ENCODE data around the gene CASZ1. TPM values are rescaled to one million over a fixed set of nuclear protein-coding genes. Genes with fewer than 3 reads are reported as not detected.

The CASZ1 gene
- total and polyA plus RNA-seq, 9 of the 15 experiments (the other 6 are each of a cell fraction or from before 2014, with no cell fraction given), result 0.01 to 4.0 (median 0.76) TPM; not detected in 1

DNA sequence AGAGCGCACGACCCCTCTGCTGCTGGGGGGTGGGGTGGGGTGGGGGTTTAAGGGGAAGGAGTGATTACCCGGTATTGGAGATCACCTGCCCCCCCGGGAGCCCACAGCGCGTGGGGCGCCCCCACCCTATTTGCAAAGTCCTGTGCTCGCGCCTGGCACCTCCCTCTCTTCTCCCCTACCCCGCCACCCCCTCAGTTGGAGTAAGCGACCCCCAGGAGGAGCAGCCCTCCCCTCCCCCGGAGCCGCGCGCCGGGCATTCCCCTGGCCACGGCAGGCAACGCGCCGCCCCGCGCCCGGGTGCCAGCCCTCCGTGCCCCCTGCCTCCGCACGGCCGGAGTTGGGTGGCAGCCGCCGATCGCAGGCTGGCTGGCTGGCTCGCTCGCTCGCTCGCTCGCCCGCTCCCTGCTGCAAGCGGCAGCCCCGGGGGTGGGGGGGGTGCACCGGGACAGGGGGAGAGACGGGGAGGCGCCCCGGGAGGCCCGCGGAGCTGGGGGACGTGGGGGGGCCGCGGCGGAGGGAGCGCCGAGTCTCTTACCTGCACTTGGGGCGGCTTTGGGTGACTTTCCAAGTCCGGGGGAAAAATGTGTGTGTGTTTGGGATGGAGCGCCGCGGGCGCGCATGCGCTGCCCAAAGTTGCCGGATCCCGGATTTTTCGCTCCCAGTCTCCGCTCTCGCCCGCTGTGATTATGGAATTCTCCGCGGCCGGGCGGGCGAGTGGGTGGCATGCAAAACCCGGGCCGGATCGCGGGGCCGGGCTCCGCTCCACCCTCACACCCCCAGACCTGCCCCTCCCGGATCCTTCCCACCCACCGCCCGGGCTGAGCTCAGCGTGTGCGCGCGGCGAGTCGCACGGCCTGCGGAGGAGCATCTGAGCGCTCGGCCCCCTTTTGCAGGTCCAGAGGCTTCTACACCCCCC lies at the start of gene CASZ1 (continued):
- TF ChIP-seq TEAD4 (IDR thresholded peaks at IDR 0.05; ENCODE audit: low read length), result peak; percentile 24; the same call in 1 of the 2 replicates
- TF ChIP-seq TEAD4 (CRISPR knock-in tag; IDR thresholded peaks at IDR 0.05; ENCODE audit: borderline replicate concordance), result no peak
- no peak for TF ChIP-seq MAFG (tag; conservative IDR thresholded peaks at IDR 0.05)
- no peak for TF ChIP-seq ZNF408 (CRISPR knock-in tag; IDR thresholded peaks at IDR 0.05; ENCODE audit: low read depth)
- no peak for TF ChIP-seq GATA2 (CRISPR knock-in tag; IDR thresholded peaks at IDR 0.05)
- no peak for TF ChIP-seq EP300 (IDR thresholded peaks at IDR 0.05; ENCODE audit: low read length)
- TF ChIP-seq ZNF274 (IDR thresholded peaks at IDR 0.05; ENCODE audit: borderline replicate concordance, low read depth, low read length), result no peak
- TF ChIP-seq ESRRA (IDR thresholded peaks at IDR 0.05; ENCODE audit: borderline replicate concordance, low read depth), result no peak
- TF ChIP-seq, protein P1, sequence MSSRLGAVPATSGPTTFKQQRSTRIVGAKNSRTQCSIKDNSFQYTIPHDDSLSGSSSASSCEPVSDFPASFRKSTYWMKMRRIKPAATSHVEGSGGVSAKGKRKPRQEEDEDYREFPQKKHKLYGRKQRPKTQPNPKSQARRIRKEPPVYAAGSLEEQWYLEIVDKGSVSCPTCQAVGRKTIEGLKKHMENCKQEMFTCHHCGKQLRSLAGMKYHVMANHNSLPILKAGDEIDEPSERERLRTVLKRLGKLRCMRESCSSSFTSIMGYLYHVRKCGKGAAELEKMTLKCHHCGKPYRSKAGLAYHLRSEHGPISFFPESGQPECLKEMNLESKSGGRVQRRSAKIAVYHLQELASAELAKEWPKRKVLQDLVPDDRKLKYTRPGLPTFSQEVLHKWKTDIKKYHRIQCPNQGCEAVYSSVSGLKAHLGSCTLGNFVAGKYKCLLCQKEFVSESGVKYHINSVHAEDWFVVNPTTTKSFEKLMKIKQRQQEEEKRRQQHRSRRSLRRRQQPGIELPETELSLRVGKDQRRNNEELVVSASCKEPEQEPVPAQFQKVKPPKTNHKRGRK (tag; IDR thresholded peaks at IDR 0.05), result no peak
- no peak for TF ChIP-seq HDAC8 (tag; IDR thresholded peaks at IDR 0.05)
- TF ChIP-seq ZNF830 (CRISPR knock-in tag; IDR thresholded peaks at IDR 0.05), result no peak
- TF ChIP-seq, protein P2, sequence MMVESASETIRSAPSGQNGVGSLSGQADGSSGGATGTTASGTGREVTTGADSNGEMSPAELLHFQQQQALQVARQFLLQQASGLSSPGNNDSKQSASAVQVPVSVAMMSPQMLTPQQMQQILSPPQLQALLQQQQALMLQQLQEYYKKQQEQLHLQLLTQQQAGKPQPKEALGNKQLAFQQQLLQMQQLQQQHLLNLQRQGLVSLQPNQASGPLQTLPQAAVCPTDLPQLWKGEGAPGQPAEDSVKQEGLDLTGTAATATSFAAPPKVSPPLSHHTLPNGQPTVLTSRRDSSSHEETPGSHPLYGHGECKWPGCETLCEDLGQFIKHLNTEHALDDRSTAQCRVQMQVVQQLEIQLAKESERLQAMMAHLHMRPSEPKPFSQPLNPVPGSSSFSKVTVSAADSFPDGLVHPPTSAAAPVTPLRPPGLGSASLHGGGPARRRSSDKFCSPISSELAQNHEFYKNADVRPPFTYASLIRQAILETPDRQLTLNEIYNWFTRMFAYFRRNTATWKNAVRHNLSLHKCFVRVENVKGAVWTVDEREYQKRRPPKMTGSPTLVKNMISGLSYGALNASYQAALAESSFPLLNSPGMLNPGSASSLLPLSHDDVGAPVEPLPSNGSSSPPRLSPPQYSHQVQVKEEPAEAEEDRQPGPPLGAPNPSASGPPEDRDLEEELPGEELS (CRISPR knock-in tag; IDR thresholded peaks at IDR 0.05; ENCODE audit: borderline replicate concordance), result no peak
- no peak for TF ChIP-seq MYBL2 (IDR thresholded peaks at IDR 0.05; ENCODE audit: low read depth)
- no peak for TF ChIP-seq MYBL2 (CRISPR knock-in tag; IDR thresholded peaks at IDR 0.05; ENCODE audit: borderline replicate concordance)
- peak; percentile 54 for TF ChIP-seq CXXC5 (CRISPR knock-in tag; IDR thresholded peaks at IDR 0.05)
